Pancreas (tissue), 10 donors: ENCODE data around the gene ASTL. TPM values are rescaled to one million over a fixed set of nuclear protein-coding genes. Genes with fewer than 3 reads are reported as not detected.
"Not testable (repeated sequence)": the region's sequence is repeated elsewhere in the genome, so short reads cannot be mapped to it uniquely, and the experiment has no call there.

ENCODE experiments used
- ATAC-seq, 4 donors: fragments of 200-7000 bp; cut with Tn5 transposase; one replicate each; pipeline versions ENCODE4 v1.8.0 to v1.9.1; 2020; ENCODE audit warnings: mild to moderate bottlenecking in 4 of 4, moderate library complexity in 4 of 4
- DNase-seq, 6 donors: peaks; one replicate each; pipeline ENCODE4 v3.0.0-alpha.2; 2020
- FAIRE-seq: peaks from 2 replicates; lab custom pipeline; 2012; peaks lifted over from hg19 to GRCh38; lab: Jason Lieb, UNC
- H3K27ac ChIP-seq, 4 donors: fragments of 200-600 bp; sonication (generic); 1 replicate in 3 of 4; 2 replicates in 1 of 4; pipeline versions ENCODE4 v1.5.0 to v1.8.0; 2020
- H3K27me3 ChIP-seq, 4 donors: fragments of 200-600 bp; one replicate each; pipeline ENCODE4 v1.8.0; 2021
- H3K36me3 ChIP-seq, 3 donors: fragments of 200-600 bp; sonication (generic) in 1 of 3; one replicate each; pipeline versions ENCODE4 v1.5.0 to v1.8.0; 2020 to 2021
- H3K4me1 ChIP-seq, 3 donors: fragments of 200-600 bp; one replicate each; pipeline ENCODE4 v1.8.0; 2021
- H3K4me3 ChIP-seq, 4 donors: fragments of 200-600 bp; sonication (generic) in 2 of 4; one replicate each; pipeline versions ENCODE4 v1.5.0 to v1.8.0; 2020 to 2021
- H3K9me3 ChIP-seq, 4 donors: fragments of 200-600 bp; one replicate each; pipeline ENCODE4 v1.8.0; 2021
- WGBS, 2 donors: extraction: QIAGEN DNeasy Blood & Tissue Kit; methylation state at CpG; one replicate each; pipeline ENCODE4 v1.1.7; 2013; 5-methylcytosine and 5-hydroxymethylcytosine counted together
- intact Hi-C, 3 donors: fragments of 100-400 bp; cut with DNase I; formaldehyde crosslinking; loops; one replicate each; pipeline versions ENCODE4 v1.11.1 to v1.14.2; 2022
- polyA plus RNA-seq, 2 donors: library from polyadenylated mRNA; stranded (reverse); fragments of 200-250 nt; gene quantifications; one replicate each; pipeline ENCODE4 v1.2.3, GENCODE V29; 2013
- total RNA-seq, 6 donors: library from RNA; stranded (reverse); fragmentation: NEBNext Ultra II Directional in 4 of 6; extraction: Animal tissue kit (Norgen Biotek cat#: 25700) in 4 of 6; gene quantifications; one replicate each; pipeline versions ENCODE4 v1.2.1 to v1.2.4, GENCODE V29; 2021 to 2023
- TF ChIP-seq, protein P1 (sequence below), 4 donors: fragments of 200-600 bp; sonication (generic) in 3 of 4; IDR thresholded peaks; one replicate each; pipeline versions ENCODE4 v1.5.0 to v1.8.0; 2021; ENCODE audit warnings: antibody characterized with exemption in 4 of 4
- donor health status: healthy with polysubstance abuse.
- donor health status: DM: no; HTN: no; CAD: no; lungs with moderate emphysema.
- donor health status: DM: no; HTN: no; CAD: no.
- donor health status: control.
- donor health status: control.
- donor health status: Bipolar disorder and iron deficiency.
- donor health status: DM: yes; HTN: yes; CAD: no.
- donor health status: DM: no; HTN: no; CAD: no.
- donor health status: DM: no; HTN: no; CAD: no.
- donor health status: DM: yes; HTN: yes; CAD: no.

The ASTL gene
- total and polyA plus RNA-seq, 8 donors = 0.14 TPM; not detected in 7

- 9 to 16% methylated on average over 33 to 35 of the region's 35 CpGs for WGBS, 2 donors
- Histone ChIP-seq H3K27ac (no peak overlapping the region), H3K9me3 (no peaks in the 10 kb centered on the region), H3K4me1 (no peaks in the 10 kb centered on the region), H3K27me3 (no peaks in the 10 kb centered on the region), H3K4me3 (peak overlapping the region; percentile 40 to 71 (median 48)), H3K36me3 (no peaks in the 10 kb centered on the region)
- intact Hi-C loops = no loop called here
- TF ChIP-seq, protein P1, sequence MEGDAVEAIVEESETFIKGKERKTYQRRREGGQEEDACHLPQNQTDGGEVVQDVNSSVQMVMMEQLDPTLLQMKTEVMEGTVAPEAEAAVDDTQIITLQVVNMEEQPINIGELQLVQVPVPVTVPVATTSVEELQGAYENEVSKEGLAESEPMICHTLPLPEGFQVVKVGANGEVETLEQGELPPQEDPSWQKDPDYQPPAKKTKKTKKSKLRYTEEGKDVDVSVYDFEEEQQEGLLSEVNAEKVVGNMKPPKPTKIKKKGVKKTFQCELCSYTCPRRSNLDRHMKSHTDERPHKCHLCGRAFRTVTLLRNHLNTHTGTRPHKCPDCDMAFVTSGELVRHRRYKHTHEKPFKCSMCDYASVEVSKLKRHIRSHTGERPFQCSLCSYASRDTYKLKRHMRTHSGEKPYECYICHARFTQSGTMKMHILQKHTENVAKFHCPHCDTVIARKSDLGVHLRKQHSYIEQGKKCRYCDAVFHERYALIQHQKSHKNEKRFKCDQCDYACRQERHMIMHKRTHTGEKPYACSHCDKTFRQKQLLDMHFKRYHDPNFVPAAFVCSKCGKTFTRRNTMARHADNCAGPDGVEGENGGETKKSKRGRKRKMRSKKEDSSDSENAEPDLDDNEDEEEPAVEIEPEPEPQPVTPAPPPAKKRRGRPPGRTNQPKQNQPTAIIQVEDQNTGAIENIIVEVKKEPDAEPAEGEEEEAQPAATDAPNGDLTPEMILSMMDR (IDR thresholded peaks at IDR 0.05) = no peak
- peak in 2 of 6 donors; percentile 53 to 81 for DNase-seq
- no peak for FAIRE-seq
- peak in 1 of 4 donors; percentile 3 for ATAC-seq
These were observed 6.3 kb upstream of the ASTL start for GRCh38 chr2:96144481-96145035.

DNA sequence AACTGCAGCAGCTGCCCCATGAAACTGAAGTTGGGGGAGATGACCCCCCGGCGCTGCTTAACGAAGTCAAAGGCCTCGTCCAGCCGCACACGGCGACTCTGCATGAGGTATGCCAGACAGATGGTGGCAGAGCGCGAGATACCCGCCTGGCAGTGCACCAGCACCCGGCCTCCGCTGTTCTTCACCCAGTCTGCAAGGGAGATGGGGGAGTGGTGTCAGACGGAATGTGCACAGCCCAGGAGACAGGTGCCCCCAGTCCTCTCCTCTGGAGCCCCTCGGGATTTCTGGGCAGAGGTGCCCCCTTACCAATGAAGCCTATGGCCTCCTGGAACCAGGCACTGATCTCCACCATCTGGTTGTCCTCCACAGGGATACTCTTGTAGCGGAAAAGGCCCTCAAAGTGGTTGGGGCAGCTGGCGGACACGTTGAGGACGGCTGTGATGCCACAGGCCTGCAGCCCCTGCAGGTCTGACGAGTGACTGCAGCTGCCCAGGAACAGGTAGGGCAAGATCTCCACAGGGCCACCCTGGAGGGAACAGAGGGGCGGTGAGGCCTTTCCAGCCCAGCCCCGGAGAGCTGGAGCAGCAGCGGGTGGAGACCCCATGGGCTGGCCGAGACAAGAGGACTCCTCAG, 5.7 kb upstream of the ASTL start:
- DNase-seq (peak in 4 of 6 donors; percentile 22 to 76 (median 42)), FAIRE-seq (no peak), ATAC-seq (no peak)
- Histone ChIP-seq H3K36me3 (no peaks in the 10 kb centered on the region), H3K9me3 (no peaks in the 10 kb centered on the region), H3K4me1 (no peaks in the 10 kb centered on the region), H3K27ac (no peak overlapping the region), H3K4me3 (peak overlapping the region in 1 of 4 donors; percentile 71), H3K27me3 (no peaks in the 10 kb centered on the region)
- TF ChIP-seq, protein P1 (IDR thresholded peaks at IDR 0.05) = peak in 1 of 4 donors; percentile 17
- 78 to 90% methylated on average over 23 of the region's 23 CpGs for WGBS, 2 donors
- intact Hi-C loops = no loop called here

DNA sequence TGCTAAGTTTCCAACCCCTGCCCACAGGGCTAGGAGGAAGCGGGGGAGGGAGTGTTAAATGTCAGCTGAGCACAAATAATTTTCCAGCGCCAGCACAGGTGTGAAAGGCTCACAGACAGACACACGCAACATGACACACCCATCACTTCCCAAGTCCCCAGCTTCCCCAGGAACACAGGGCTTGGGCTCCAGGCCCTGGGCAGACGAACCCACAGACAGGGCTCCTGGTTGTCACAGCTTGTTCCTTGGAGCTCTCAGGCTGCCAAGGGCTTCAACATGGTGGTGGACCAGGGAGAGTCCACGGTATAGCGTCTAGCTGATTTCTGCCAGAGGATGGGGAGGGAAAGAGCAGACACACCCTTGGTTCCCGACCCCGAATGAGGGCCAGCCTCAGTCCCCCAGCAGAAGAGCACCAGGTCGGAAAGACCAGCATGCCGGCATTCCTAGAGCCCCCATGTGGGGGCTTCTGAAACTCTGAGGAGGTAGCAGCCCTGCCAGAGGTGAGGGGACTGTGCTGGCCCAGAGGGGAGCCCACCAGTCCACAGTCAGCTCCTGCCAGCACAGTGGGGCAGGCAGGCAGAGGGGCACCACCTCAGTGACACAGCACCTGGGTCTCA, 5.0 kb upstream of the ASTL start:
- WGBS, 2 donors = 86 to 87% methylated on average over 10 of the region's 10 CpGs
- intact Hi-C loops = no loop called here
- TF ChIP-seq, protein P1 (IDR thresholded peaks at IDR 0.05) = no peak
- Histone ChIP-seq H3K36me3 (no peaks in the 10 kb centered on the region), H3K4me1 (no peaks in the 10 kb centered on the region), H3K4me3 (no peak overlapping the region), H3K9me3 (no peaks in the 10 kb centered on the region), H3K27ac (no peak overlapping the region), H3K27me3 (no peaks in the 10 kb centered on the region)
- DNase-seq (peak in 3 of 6 donors; percentile 14 to 62 (median 39)), FAIRE-seq (no peak), ATAC-seq (no peak)

DNA sequence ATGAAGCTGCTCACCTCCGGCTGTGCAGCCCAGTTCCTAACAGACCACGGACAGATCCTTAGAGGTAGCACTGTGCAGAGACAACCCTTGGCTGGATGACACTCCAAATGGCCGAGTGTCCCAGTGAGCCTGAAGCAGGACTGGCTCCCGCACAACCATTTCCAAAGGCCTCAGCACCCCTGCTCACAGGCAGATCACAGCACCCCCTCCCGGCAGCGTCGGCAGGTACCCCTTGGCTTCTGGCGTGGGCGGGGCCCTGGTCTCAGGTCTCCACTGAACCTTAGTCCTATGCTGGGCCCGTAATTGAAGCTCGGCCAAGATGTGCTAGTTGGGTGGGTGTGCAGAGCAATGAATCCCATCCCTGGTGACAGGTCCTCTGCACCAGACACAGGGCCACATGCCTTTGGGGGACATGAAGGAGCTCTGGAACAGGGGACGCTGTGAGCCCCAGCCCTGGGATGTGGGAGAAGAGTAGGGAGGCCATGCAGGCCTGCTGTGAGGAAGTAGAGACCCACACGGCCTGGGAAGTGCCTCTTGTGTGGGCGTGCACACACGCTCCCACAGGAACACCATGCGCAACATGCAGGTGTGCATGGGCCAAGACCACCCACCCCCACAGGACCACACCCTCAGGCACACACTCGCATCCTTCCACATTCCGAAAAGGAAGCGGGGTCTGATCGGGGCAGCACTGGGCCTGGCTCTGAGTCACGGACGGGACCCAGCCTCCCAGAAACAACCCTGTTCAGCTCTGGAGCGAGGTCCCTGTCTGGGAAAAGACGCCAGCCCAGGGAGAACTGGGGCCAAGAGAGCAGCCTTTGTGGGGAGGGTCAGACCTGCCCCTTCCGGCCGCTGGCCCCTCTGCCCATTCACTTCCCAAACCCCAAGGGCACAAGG, 4.2 kb upstream of the ASTL start:
- peak in 3 of 6 donors; percentile 33 to 55 (median 49) for DNase-seq
- Histone ChIP-seq H3K27me3 (no peaks in the 10 kb centered on the region), H3K36me3 (no peaks in the 10 kb centered on the region), H3K9me3 (no peaks in the 10 kb centered on the region), H3K4me1 (no peaks in the 10 kb centered on the region), H3K27ac (no peak overlapping the region), H3K4me3 (no peak overlapping the region)
- intact Hi-C loops = no loop called here
- TF ChIP-seq, protein P1 (IDR thresholded peaks at IDR 0.05) = no peak
- 83 to 87% methylated on average over 26 of the region's 26 CpGs for WGBS, 2 donors
- FAIRE-seq = no peak
- no peak for ATAC-seq

- H3K4me1 ChIP-seq, H3K27me3 ChIP-seq, ATAC-seq, H3K4me3 ChIP-seq, intact Hi-C loops, H3K36me3 ChIP-seq, H3K9me3 ChIP-seq, H3K27ac ChIP-seq, FAIRE-seq: not testable (repeated sequence)
- DNase-seq = peak in 1 of 6 donors; percentile 21
- WGBS, 2 donors = 88 to 92% methylated on average over 5 of the region's 5 CpGs
These were observed 3.3 kb upstream of the ASTL start for GRCh38 chr2:96141624-96141967.
